ENCODE data around the gene NCAPD3. TPM values are rescaled to one million over a fixed set of nuclear protein-coding genes. Genes with fewer than 3 reads are reported as not detected.

Gene NCAPD3
- total and polyA plus RNA-seq, 2 of the 13 experiments (the other 11 are each of a cell fraction or from before 2014, with no cell fraction given): 20.7 to 25.6 TPM

DNA sequence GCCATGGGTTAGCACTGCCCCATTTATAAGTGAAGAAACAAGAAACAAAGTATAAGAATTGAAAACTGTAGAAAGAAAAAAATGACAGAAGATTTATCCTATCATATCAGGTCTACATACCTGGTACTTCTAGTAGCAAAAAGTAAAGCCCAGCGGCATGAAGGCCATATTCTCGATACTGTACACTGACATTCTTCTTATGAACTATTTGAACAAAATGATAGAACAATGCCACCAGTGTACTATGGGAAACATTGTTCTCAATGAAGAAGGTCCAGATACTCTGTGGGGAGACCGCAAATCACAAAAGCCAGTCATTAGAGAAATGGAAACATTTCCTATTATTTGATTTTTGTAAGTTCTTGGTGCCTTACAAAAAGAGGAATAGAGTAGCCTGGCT lies 7.0 kb downstream of the NCAPD3 start:
- no TSS peak for BruUV-seq (replicated peaks)
- in situ Hi-C loops (cut with HindIII; ENCODE audit: extremely low pct_ligation_motif_present, low pct_unique_long_range_greater_than_20kb): no loop called here
- DNase-seq (ENCODE audit: low spot score): no peak
- ChIA-PET POLR2A (no interaction called here), CTCF (ENCODE audit: low intra/inter-chr PET ratio, low total read pairs) (no interaction called here)
- H3K27me3 ChIP-seq (ENCODE audit: control insufficient read depth in 1 of 2, insufficient read depth in 2 of 2, low read length in 2 of 2): no peaks in the 10 kb centered on the region
- H3K4me2 ChIP-seq (ENCODE audit: low read depth, low read length): no peak overlapping the region
- no peak overlapping the region for H3K4me3 ChIP-seq (replicated peaks in 1 of 3; ENCODE audit: insufficient read depth in 1 of 3, low read depth in 2 of 3, low read length in 3 of 3)
- peaks cover 6% of the 10 kb centered on the region for H3K79me2 ChIP-seq (ENCODE audit: insufficient read depth, low read length)
- ATAC-seq: no peak
- intact Hi-C loops (cut with micrococcal nuclease; ENCODE audit: unreplicated experiment): no loop called here
- H3K4me1 ChIP-seq (ENCODE audit: insufficient read depth, low read length): peaks cover 14% of the 10 kb centered on the region
- H3K9ac ChIP-seq (ENCODE audit: insufficient read depth, low read depth, low read length): no peak overlapping the region
- H4K20me1 ChIP-seq (ENCODE audit: insufficient read depth, low read length): peaks cover 2% of the 10 kb centered on the region; the same call in 1 of the 2 replicates
- H3K36me3 ChIP-seq (replicated peaks in 1 of 2; ENCODE audit: control insufficient read depth in 1 of 2, insufficient read depth in 2 of 2, low read length in 2 of 2): peaks cover 3 to 33% of the 10 kb centered on the region in 2 experiments
- TF ChIP-seq NFIB (CRISPR knock-in tag; IDR thresholded peaks at IDR 0.05; ENCODE audit: borderline replicate concordance) (no peak), SIN3B (IDR thresholded peaks at IDR 0.05; ENCODE audit: low read length) (no peak), ZNF773 (CRISPR knock-in tag; IDR thresholded peaks at IDR 0.05; ENCODE audit: borderline replicate concordance) (no peak), ZNF549 (CRISPR knock-in tag; IDR thresholded peaks at IDR 0.05) (no peak), MYNN (CRISPR knock-in tag; IDR thresholded peaks at IDR 0.05; ENCODE audit: low read depth) (no peak), ARNTL (CRISPR knock-in tag; IDR thresholded peaks at IDR 0.05) (no peak), ZNF205 (CRISPR knock-in tag; IDR thresholded peaks at IDR 0.05) (no peak), ZNF333 (CRISPR knock-in tag; IDR thresholded peaks at IDR 0.05; ENCODE audit: borderline replicate concordance) (no peak), ZNF12 (CRISPR knock-in tag; IDR thresholded peaks at IDR 0.05) (no peak), ARID2 (CRISPR knock-in tag; IDR thresholded peaks at IDR 0.05; ENCODE audit: borderline replicate concordance) (no peak), ZMYM4 (CRISPR knock-in tag; IDR thresholded peaks at IDR 0.05) (no peak), SMYD3 (CRISPR knock-in tag; IDR thresholded peaks at IDR 0.05) (no peak), ARNT2 (CRISPR knock-in tag; IDR thresholded peaks at IDR 0.05; ENCODE audit: low read depth) (no peak), KDM1A (CRISPR knock-in tag; IDR thresholded peaks at IDR 0.05) (no peak)
- TF ChIP-seq, protein P1, sequence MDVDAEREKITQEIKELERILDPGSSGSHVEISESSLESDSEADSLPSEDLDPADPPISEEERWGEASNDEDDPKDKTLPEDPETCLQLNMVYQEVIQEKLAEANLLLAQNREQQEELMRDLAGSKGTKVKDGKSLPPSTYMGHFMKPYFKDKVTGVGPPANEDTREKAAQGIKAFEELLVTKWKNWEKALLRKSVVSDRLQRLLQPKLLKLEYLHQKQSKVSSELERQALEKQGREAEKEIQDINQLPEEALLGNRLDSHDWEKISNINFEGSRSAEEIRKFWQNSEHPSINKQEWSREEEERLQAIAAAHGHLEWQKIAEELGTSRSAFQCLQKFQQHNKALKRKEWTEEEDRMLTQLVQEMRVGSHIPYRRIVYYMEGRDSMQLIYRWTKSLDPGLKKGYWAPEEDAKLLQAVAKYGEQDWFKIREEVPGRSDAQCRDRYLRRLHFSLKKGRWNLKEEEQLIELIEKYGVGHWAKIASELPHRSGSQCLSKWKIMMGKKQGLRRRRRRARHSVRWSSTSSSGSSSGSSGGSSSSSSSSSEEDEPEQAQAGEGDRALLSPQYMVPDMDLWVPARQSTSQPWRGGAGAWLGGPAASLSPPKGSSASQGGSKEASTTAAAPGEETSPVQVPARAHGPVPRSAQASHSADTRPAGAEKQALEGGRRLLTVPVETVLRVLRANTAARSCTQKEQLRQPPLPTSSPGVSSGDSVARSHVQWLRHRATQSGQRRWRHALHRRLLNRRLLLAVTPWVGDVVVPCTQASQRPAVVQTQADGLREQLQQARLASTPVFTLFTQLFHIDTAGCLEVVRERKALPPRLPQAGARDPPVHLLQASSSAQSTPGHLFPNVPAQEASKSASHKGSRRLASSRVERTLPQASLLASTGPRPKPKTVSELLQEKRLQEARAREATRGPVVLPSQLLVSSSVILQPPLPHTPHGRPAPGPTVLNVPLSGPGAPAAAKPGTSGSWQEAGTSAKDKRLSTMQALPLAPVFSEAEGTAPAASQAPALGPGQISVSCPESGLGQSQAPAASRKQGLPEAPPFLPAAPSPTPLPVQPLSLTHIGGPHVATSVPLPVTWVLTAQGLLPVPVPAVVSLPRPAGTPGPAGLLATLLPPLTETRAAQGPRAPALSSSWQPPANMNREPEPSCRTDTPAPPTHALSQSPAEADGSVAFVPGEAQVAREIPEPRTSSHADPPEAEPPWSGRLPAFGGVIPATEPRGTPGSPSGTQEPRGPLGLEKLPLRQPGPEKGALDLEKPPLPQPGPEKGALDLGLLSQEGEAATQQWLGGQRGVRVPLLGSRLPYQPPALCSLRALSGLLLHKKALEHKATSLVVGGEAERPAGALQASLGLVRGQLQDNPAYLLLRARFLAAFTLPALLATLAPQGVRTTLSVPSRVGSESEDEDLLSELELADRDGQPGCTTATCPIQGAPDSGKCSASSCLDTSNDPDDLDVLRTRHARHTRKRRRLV (CRISPR knock-in tag; IDR thresholded peaks at IDR 0.05): no peak
- no peaks in the 10 kb centered on the region for H3K9me3 ChIP-seq (ENCODE audit: low read length)
- WGBS (ENCODE audit: low lambda C conversion rate): 96% methylated on average over 3 of the region's 3 CpGs
- no peak for FAIRE-seq
- no peak overlapping the region for H3K27ac ChIP-seq (ENCODE audit: extremely low read length, insufficient read depth, low read length)
- H2AFZ ChIP-seq (ENCODE audit: low read length): no peak overlapping the region
